Glutamatergic neuron (in vitro differentiated cells): ENCODE results near the gene FRMD4B. TPM values are rescaled to one million over a fixed set of nuclear protein-coding genes. Genes with fewer than 3 reads are reported as not detected.

Experiments used
- DNase-seq: peaks from one replicate; pipeline ENCODE4 v3.0.0; 2022
- H3K27ac Mint-ChIP-seq: one replicate; pipeline ENCODE4 v1.8.0; 2020; ENCODE audit warnings: mild to moderate bottlenecking, mixed read lengths, inconsistent platforms; ENCODE audit not compliant: unreplicated experiment
- H3K27me3 Mint-ChIP-seq: one replicate; pipeline ENCODE4 v1.8.0; 2020; ENCODE audit warnings: mild to moderate bottlenecking, moderate library complexity, mixed read lengths, inconsistent platforms; ENCODE audit not compliant: unreplicated experiment
- H3K36me3 Mint-ChIP-seq: one replicate; pipeline ENCODE4 v1.8.0; 2020; ENCODE audit warnings: mild to moderate bottlenecking, mixed read lengths, inconsistent platforms; ENCODE audit not compliant: unreplicated experiment
- H3K4me1 Mint-ChIP-seq: one replicate; pipeline ENCODE4 v1.8.0; 2020; ENCODE audit warnings: mild to moderate bottlenecking, low read depth, mixed read lengths, inconsistent platforms; ENCODE audit not compliant: unreplicated experiment
- H3K4me3 Mint-ChIP-seq: one replicate; pipeline ENCODE4 v1.8.0; 2020; ENCODE audit warnings: mild to moderate bottlenecking, mixed read lengths, inconsistent platforms; ENCODE audit not compliant: unreplicated experiment
- H3K9me3 Mint-ChIP-seq: one replicate; pipeline ENCODE4 v1.8.0; 2020; ENCODE audit warnings: mild to moderate bottlenecking, moderate library complexity, mixed read lengths, inconsistent platforms; ENCODE audit not compliant: unreplicated experiment
- CTCF ChIP-seq: fragments of 200-600 bp; sonication (generic); IDR thresholded peaks from one replicate; pipeline ENCODE4 v1.5.0; 2021; ENCODE audit not compliant: partially characterized antibody, unreplicated experiment
- total RNA-seq: library from RNA; stranded (reverse); fragmentation: NEBNext Ultra II Directional; extraction: Animal tissue kit (Norgen Biotek cat#: 25700); gene quantifications from one replicate; pipeline ENCODE4 v1.2.1, GENCODE V29; 2021; ENCODE audit not compliant: unreplicated experiment

The FRMD4B gene
- total RNA-seq, 1 donor from 2014 or later = 3.9 TPM

DNA sequence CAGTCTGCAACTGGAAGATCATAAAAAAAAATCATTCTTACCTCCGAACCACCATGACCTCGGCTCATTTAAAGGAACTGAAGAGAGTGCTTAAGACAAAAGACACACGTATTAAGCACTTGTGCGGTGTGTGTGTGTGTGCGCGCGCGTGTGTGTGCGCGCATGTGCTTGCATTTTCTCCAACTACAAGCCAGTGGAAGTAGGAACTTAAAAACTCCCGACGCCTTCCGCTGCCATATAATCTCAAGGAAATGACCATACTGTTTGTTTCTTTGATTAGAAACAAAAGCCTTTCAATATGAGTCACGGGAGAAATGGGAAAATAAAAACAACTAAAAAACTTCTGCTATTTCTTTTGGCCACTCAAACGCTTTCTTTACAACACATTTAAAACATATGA, 32.4 kb downstream of the FRMD4B start:
- Mint-ChIP-seq H3K4me1 (no peaks in the 10 kb centered on the region), H3K27me3 (no peaks in the 10 kb centered on the region), H3K27ac (no peak overlapping the region), H3K4me3 (no peak overlapping the region), H3K36me3 (no peaks in the 10 kb centered on the region), H3K9me3 (peaks cover 3% of the 10 kb centered on the region)
- no peak for DNase-seq
- no peak for TF ChIP-seq CTCF

GRCh38 chr3:69353088-69353478, 32.8 kb downstream of the FRMD4B start:
- H3K27ac Mint-ChIP-seq = no peak overlapping the region
- H3K4me1 Mint-ChIP-seq = no peaks in the 10 kb centered on the region
- no peak for DNase-seq
- H3K36me3 Mint-ChIP-seq = no peaks in the 10 kb centered on the region
- no peak for TF ChIP-seq CTCF
- H3K9me3 Mint-ChIP-seq = peaks cover under 1% of the 10 kb centered on the region
- H3K4me3 Mint-ChIP-seq = no peak overlapping the region
- H3K27me3 Mint-ChIP-seq = no peaks in the 10 kb centered on the region

DNA sequence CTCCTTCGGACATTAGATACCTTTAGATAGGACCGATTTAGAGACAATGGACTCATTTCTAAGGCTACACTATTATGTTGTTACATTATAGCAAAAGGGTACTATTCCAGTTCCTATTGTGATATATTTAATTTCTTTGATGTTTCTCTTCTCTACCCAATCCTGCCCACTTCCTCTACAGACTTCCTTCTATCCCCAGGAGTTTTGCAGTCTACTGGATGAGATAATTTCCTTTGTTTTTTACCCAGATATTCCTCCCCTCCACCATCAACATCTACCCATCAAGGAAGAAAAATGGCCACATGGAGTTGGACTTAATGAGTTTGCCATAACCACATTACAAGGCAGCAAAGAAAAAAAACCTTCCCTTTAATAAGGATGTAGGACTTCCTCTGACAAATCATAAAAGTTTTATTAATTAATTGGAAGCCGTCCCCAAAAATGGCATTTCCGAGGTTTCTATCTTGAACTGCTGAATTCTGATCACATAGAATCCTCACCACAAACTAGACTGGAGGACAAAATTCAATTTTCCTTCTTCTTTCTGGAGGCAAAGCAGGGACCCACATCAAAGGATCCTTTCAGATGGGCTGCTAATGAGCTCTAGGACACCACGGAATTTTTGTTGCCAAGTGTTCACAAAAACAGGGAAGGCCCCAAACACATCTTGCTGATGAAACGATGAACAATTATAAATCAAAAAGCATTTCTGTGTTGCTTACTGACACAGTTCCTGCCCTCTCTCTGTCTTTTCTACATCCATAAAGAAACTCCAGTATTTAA, 33.4 kb downstream of the FRMD4B start:
- H3K27ac Mint-ChIP-seq = no peak overlapping the region
- H3K9me3 Mint-ChIP-seq = no peaks in the 10 kb centered on the region
- no peak overlapping the region for H3K4me3 Mint-ChIP-seq
- H3K36me3 Mint-ChIP-seq = no peaks in the 10 kb centered on the region
- no peaks in the 10 kb centered on the region for H3K27me3 Mint-ChIP-seq
- no peaks in the 10 kb centered on the region for H3K4me1 Mint-ChIP-seq
- TF ChIP-seq CTCF = no peak
- DNase-seq = no peak

- Mint-ChIP-seq H3K4me3 (no peak overlapping the region), H3K9me3 (no peaks in the 10 kb centered on the region), H3K27ac (no peak overlapping the region), H3K36me3 (no peaks in the 10 kb centered on the region), H3K27me3 (no peaks in the 10 kb centered on the region), H3K4me1 (no peaks in the 10 kb centered on the region)
- DNase-seq = no peak
- no peak for TF ChIP-seq CTCF
Observed at GRCh38 chr3:69343875-69344274, 42.0 kb downstream of the FRMD4B start.

DNA sequence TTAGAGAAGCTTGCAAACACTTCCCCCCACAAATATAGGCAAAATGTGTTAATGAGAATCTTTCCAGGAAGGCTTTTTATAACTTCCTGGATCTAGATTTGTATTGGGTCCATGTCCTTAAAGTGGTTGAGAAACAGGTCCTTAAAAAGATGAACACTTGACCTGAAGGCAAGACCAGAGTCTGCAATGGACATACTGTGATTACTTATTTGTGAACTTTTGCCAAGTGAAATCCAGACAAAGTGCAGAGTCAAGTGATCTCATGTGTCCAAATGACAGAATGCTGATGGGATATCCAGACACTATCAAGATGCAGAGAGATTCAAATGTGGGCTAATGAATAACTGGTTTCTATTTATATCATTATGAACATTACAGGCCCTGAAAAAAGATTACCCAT, 43.8 kb downstream of the FRMD4B start:
- TF ChIP-seq CTCF = no peak
- DNase-seq = no peak
- Mint-ChIP-seq H3K27me3 (no peaks in the 10 kb centered on the region), H3K36me3 (no peaks in the 10 kb centered on the region), H3K4me1 (no peaks in the 10 kb centered on the region), H3K4me3 (no peak overlapping the region), H3K27ac (no peak overlapping the region), H3K9me3 (no peaks in the 10 kb centered on the region)
